SK-N-SH (cell line): ENCODE data around the gene CEBPZ. TPM values are rescaled to one million over a fixed set of nuclear protein-coding genes. Genes with fewer than 3 reads are reported as not detected.

Experiments used
- CTCF ChIA-PET: fragments of 300-600, 350-600 bp; formaldehyde crosslinking; extraction: SDS; loops from one replicate; lab custom pipeline; 2021; lab: Yijun Ruan, JAX
- POLR2A ChIA-PET: fragments of 350-600 bp; sonication (Branson Sonifier 250); formaldehyde crosslinking; extraction: SDS; loops from one replicate; lab custom pipeline; 2020; ENCODE audit warnings: antibody characterized with exemption, inconsistent platforms; lab: Yijun Ruan, JAX
- DNase-seq: peaks from one replicate; pipeline ENCODE4 v3.0.0; 2012
- H2AFZ ChIP-seq: fragments of 200-600 bp; sonication (generic); 2 replicates; pipeline ENCODE4 v1.8.1; 2016; ENCODE audit warnings: antibody characterized with exemption, mild to moderate bottlenecking, low read depth
- H3F3A ChIP-seq: fragments of 200-600 bp; sonication (generic); replicated peaks from 2 replicates; pipeline ENCODE3; 2016; ENCODE audit warnings: antibody characterized with exemption, mild to moderate bottlenecking; ENCODE audit not compliant: insufficient read depth
- H3K27ac ChIP-seq, 2 experiments: fragments of 200-500 bp in 1 of 2; fragments of 200-600 bp in 1 of 2; sonication (Bioruptor generic) in 1 of 2; sonication (generic), shearing (Covaris generic) in 1 of 2; 2 replicates each; pipeline versions ENCODE4 v1.5.1 to v1.6.1; 2014 to 2016; ENCODE audit warnings: low read depth in 2 of 2, inconsistent platforms in 1 of 2, low read length in 1 of 2, mild to moderate bottlenecking in 1 of 2, mixed read lengths in 1 of 2
- H3K27me3 ChIP-seq: fragments of 200-600 bp; sonication (generic), shearing (Covaris generic); 2 replicates; pipeline ENCODE4 v1.6.1; 2016; ENCODE audit warnings: mixed run types; ENCODE audit not compliant: insufficient read depth
- H3K36me3 ChIP-seq, 2 experiments: fragments of 200-500 bp in 1 of 2; fragments of 200-600 bp in 1 of 2; sonication (Bioruptor generic) in 1 of 2; sonication (generic) in 1 of 2; replicated peaks in 1 of 2; 2 replicates each; pipeline versions ENCODE3 to v1.5.1; 2014 to 2016; ENCODE audit warnings: low read length in 1 of 2, mild to moderate bottlenecking in 1 of 2; ENCODE audit not compliant: insufficient read depth in 2 of 2, control insufficient read depth in 1 of 2
- H3K4me1 ChIP-seq, 2 experiments: fragments of 200-500 bp in 1 of 2; fragments of 200-600 bp in 1 of 2; sonication (Bioruptor generic) in 1 of 2; sonication (generic), shearing (Covaris generic) in 1 of 2; 2 replicates each; pipeline versions ENCODE4 v1.5.1 to v1.6.1; 2014 to 2016; ENCODE audit warnings: low read depth in 1 of 2, low read length in 1 of 2, mixed run types in 1 of 2; ENCODE audit not compliant: insufficient read depth in 2 of 2, control insufficient read depth in 1 of 2
- H3K4me2 ChIP-seq: fragments of 200-600 bp; sonication (generic), shearing (Covaris generic); 2 replicates; pipeline ENCODE4 v1.6.1; 2017; ENCODE audit warnings: mixed run types
- H3K4me3 ChIP-seq, 2 experiments: fragments of 200-500 bp in 1 of 2; fragments of 200-600 bp in 1 of 2; sonication (Bioruptor generic) in 1 of 2; sonication (generic), shearing (Covaris generic) in 1 of 2; 2 replicates each; pipeline versions ENCODE4 v1.5.1 to v1.8.1; 2014 to 2016; ENCODE audit warnings: low read depth in 2 of 2, inconsistent platforms in 1 of 2, low read length in 1 of 2, mild to moderate bottlenecking in 1 of 2, mixed read lengths in 1 of 2, moderate library complexity in 1 of 2
- H3K79me2 ChIP-seq: fragments of 200-600 bp; sonication (generic); 2 replicates; pipeline ENCODE4 v1.8.1; 2017; ENCODE audit warnings: mild to moderate bottlenecking; ENCODE audit not compliant: insufficient read depth
- H3K9ac ChIP-seq: fragments of 200-600 bp; sonication (generic); 2 replicates; pipeline ENCODE4 v1.6.1; 2017; ENCODE audit warnings: mixed run types
- H3K9me2 ChIP-seq: fragments of 200-600 bp; sonication (generic); 2 replicates; pipeline ENCODE4 v1.6.1; 2017; ENCODE audit warnings: mixed run types
- H3K9me3 ChIP-seq: fragments of 200-600 bp; sonication (generic); 2 replicates; pipeline ENCODE4 v1.6.1; 2017; ENCODE audit warnings: mixed run types, mild to moderate bottlenecking, moderate library complexity
- H4K20me1 ChIP-seq: fragments of 200-600 bp; sonication (generic); 2 replicates; pipeline ENCODE4 v1.6.1; 2017; ENCODE audit warnings: mild to moderate bottlenecking, mixed run types; ENCODE audit not compliant: insufficient read depth
- EZH2phosphoT487 ChIP-seq: fragments of 200-600 bp; sonication (generic); IDR thresholded peaks from 2 replicates; pipeline ENCODE4 v1.6.1; 2017; ENCODE audit warnings: low read depth, mixed run types, mild to moderate bottlenecking, antibody characterized with exemption, moderate library complexity, borderline replicate concordance
- GATA2 ChIP-seq: sonication (generic); formaldehyde crosslinking; IDR thresholded peaks from 2 replicates; pipeline ENCODE4 v1.5.0; 2020; ENCODE audit warnings: mild to moderate bottlenecking, missing genetic modification reagents
- IRF3 ChIP-seq: fragments of 150-350 bp; IDR thresholded peaks from 2 replicates; pipeline ENCODE4 v1.6.1; 2016; ENCODE audit warnings: mild to moderate bottlenecking, low read depth, low read length
- JUND ChIP-seq: IDR thresholded peaks from 2 replicates; pipeline ENCODE4 v1.4.0; 2012
- MEF2A ChIP-seq: IDR thresholded peaks from 2 replicates; pipeline ENCODE4 v1.4.0; 2012; ENCODE audit warnings: low read depth, borderline replicate concordance
- NRF1 ChIP-seq: IDR thresholded peaks from 2 replicates; pipeline ENCODE4 v1.6.1; 2012; ENCODE audit warnings: low read depth, mild to moderate bottlenecking, low read length
- POLR2AphosphoS5 ChIP-seq: IDR thresholded peaks from 2 replicates; pipeline ENCODE4 v1.6.1; 2012; ENCODE audit warnings: low read depth, low read length
- RCOR1 ChIP-seq: fragments of 150-350 bp; IDR thresholded peaks from 2 replicates; pipeline ENCODE4 v1.6.1; 2017; ENCODE audit warnings: antibody characterized with exemption, low read length
- USF2 ChIP-seq: fragments of 150-350 bp; IDR thresholded peaks from 2 replicates; pipeline ENCODE4 v1.6.1; 2017; ENCODE audit warnings: antibody characterized with exemption, low read length, low read depth, borderline replicate concordance
- YY1 ChIP-seq: IDR thresholded peaks from 2 replicates; pipeline ENCODE4 v1.4.0; 2012; ENCODE audit warnings: low read depth, mild to moderate bottlenecking
- WGBS: methylation state at CpG from one replicate; pipeline ENCODE4 v1.1.6; 2017; ENCODE audit warnings: low lambda C conversion rate; 5-methylcytosine and 5-hydroxymethylcytosine counted together
- polyA plus RNA-seq, 3 experiments: library from polyadenylated mRNA; depleted of rRNA; stranded (reverse); fragments of >200 nt; gene quantifications; 2 replicates each; pipeline ENCODE4 v1.2.3, GENCODE V29; 2012

CEBPZ gene
- polyA plus RNA-seq, 1 of the 3 experiments (the other 2 are of a cell fraction): 9.7 TPM

- Histone ChIP-seq H3K4me2 (no peak overlapping the region), H3K79me2 (peaks cover 85% of the 10 kb centered on the region), H3K27me3 (no peaks in the 10 kb centered on the region), H4K20me1 (peaks cover 6% of the 10 kb centered on the region; the same call in 1 of the 2 replicates), H3K4me3 (no peak overlapping the region), H3K9me2 (no peaks in the 10 kb centered on the region; the same call in 1 of the 2 replicates), H3K9me3 (peaks cover 11% of the 10 kb centered on the region; the same call in 1 of the 2 replicates), H3K9ac (no peak overlapping the region), H3F3A (peaks cover 22% of the 10 kb centered on the region), H2AFZ (no peak overlapping the region), H3K27ac (peak overlapping the region in 1 of 2 experiments; percentile 0; a peak in 2 of 4 replicates), H3K4me1 (peaks cover 6 to 15% of the 10 kb centered on the region in 2 experiments; a peak in 3 of 4 replicates), H3K36me3 (peaks cover 62 to 76% of the 10 kb centered on the region in 2 experiments)
- no peak for DNase-seq
- TF ChIP-seq USF2 (no peak), RCOR1 (no peak), YY1 (no peak), GATA2 (CRISPR knock-in tag) (no peak), IRF3 (no peak), EZH2phosphoT487 (no peak)
- WGBS: 100% methylated on average over 1 of the region's 1 CpG
- POLR2A ChIA-PET: interaction anchor here (1.1 kb wide), 1 partner anchor 45 kb away, joined by 3 read pairs; no protein-coding TSS in a partner anchor
- CTCF ChIA-PET: interaction anchor here (0.6 to 2.0 kb wide), 2 partner anchors 33 to 195 kb away, joined by 3 to 16 read pairs; no protein-coding TSS in a partner anchor
These were observed 29.6 kb downstream of the CEBPZ start for GRCh38 chr2:37201766-37202165.

- peaks cover 22% of the 10 kb centered on the region for H3F3A ChIP-seq
- peaks cover 81% of the 10 kb centered on the region for H3K79me2 ChIP-seq
- no peak for TF ChIP-seq MEF2A
- TF ChIP-seq YY1: no peak
- TF ChIP-seq POLR2AphosphoS5: 0 out of 2 replicates have a peak, but pooled peaks have one; percentile 20
- TF ChIP-seq NRF1: no peak
- TF ChIP-seq JUND: no peak
- peaks cover 6% of the 10 kb centered on the region; the same call in 1 of the 2 replicates for H4K20me1 ChIP-seq
- ChIA-PET POLR2A (interaction anchor here (1.1 kb wide), 1 partner anchor 46 kb away, joined by 3 read pairs; no protein-coding TSS in a partner anchor), CTCF (interaction anchor here (1.1 to 2.0 kb wide), 3 partner anchors 33 to 690 kb away, joined by 3 to 16 read pairs (median 3); no protein-coding TSS in a partner anchor)
- DNase-seq: no peak
- 73% methylated on average over 1 of the region's 1 CpG for WGBS
- H3K36me3 ChIP-seq: peaks cover 58 to 70% of the 10 kb centered on the region in 2 experiments
- H3K4me3 ChIP-seq: no peak overlapping the region
- H3K27me3 ChIP-seq: no peaks in the 10 kb centered on the region
- no peak overlapping the region for H3K4me2 ChIP-seq
- H3K9ac ChIP-seq: no peak overlapping the region
- peaks cover 6 to 15% of the 10 kb centered on the region in 2 experiments; a peak in 3 of 4 replicates for H3K4me1 ChIP-seq
- peak overlapping the region in 1 of 2 experiments; percentile 0; a peak in 1 of 4 replicates for H3K27ac ChIP-seq
- H3K9me2 ChIP-seq: no peaks in the 10 kb centered on the region; the same call in 1 of the 2 replicates
- no peak overlapping the region for H2AFZ ChIP-seq
- H3K9me3 ChIP-seq: peaks cover 11% of the 10 kb centered on the region; the same call in 1 of the 2 replicates
These were observed 30.2 kb downstream of the CEBPZ start for GRCh38 chr2:37201208-37201607.
